ENCODE results near the gene RINT1. TPM values are rescaled to one million over a fixed set of nuclear protein-coding genes. Genes with fewer than 3 reads are reported as not detected.
"Not testable (repeated sequence)": the region's sequence is repeated elsewhere in the genome, so short reads cannot be mapped to it uniquely, and the experiment has no call there.

RINT1 gene
- total and polyA plus RNA-seq, 2 experiments from 2014 or later = 12.6 to 24.1 TPM

- Histone ChIP-seq H3K9me3 (ENCODE audit: low read depth) (no peaks in the 10 kb centered on the region), H3K4me3 (no peak overlapping the region), H3K4me1 (ENCODE audit: insufficient read depth) (peaks cover 9% of the 10 kb centered on the region; the same call in 1 of the 2 replicates), H3K9ac (no peak overlapping the region), H3K27ac (no peak overlapping the region), H2AFZ (no peak overlapping the region), H4K20me1 (ENCODE audit: insufficient read depth) (no peaks in the 10 kb centered on the region), H3K27me3 (replicated peaks; ENCODE audit: insufficient read depth) (no peaks in the 10 kb centered on the region), H3K79me2 (ENCODE audit: insufficient read depth) (peaks cover 13% of the 10 kb centered on the region), H3K36me3 (ENCODE audit: low read depth) (no peaks in the 10 kb centered on the region), H3K4me2 (ENCODE audit: unreplicated experiment) (no peak overlapping the region), H3K9me2 (ENCODE audit: insufficient read depth) (no peaks in the 10 kb centered on the region), H3F3A (ENCODE audit: insufficient read depth) (peaks cover 16% of the 10 kb centered on the region)
- 41 to 60% methylated on average over 4 of the region's 4 CpGs for WGBS, 2 experiments (ENCODE audit: low coverage in 1 of 2, low lambda C conversion rate in 2 of 2, missing lambda C conversion rate in 2 of 2)
- in situ Hi-C loops (cut with MboI) = no loop called here
- DNase-seq = no peak
- TF ChIP-seq EZH2phosphoT487 (IDR thresholded peaks at IDR 0.05; ENCODE audit: insufficient read depth, low read depth) = no peak
- TF ChIP-seq EZH2 (IDR thresholded peaks at IDR 0.05; ENCODE audit: insufficient read depth, poor library complexity, severe bottlenecking) = no peak
Observed at GRCh38 chr7:105524840-105525239, 7.2 kb upstream of the RINT1 start.

- H3K36me3 ChIP-seq (ENCODE audit: low read depth); in situ Hi-C loops (cut with MboI); H4K20me1 ChIP-seq (ENCODE audit: insufficient read depth); H3K79me2 ChIP-seq (ENCODE audit: insufficient read depth); H3K9me2 ChIP-seq (ENCODE audit: insufficient read depth); H3K9me3 ChIP-seq (ENCODE audit: low read depth); H3K4me1 ChIP-seq (ENCODE audit: insufficient read depth); H2AFZ ChIP-seq; H3F3A ChIP-seq (ENCODE audit: insufficient read depth); H3K4me2 ChIP-seq (ENCODE audit: unreplicated experiment); H3K9ac ChIP-seq; DNase-seq; H3K27ac ChIP-seq; H3K27me3 ChIP-seq (replicated peaks; ENCODE audit: insufficient read depth); H3K4me3 ChIP-seq: not testable (repeated sequence)
- 96 to 98% methylated on average over 5 of the region's 5 CpGs for WGBS, 2 experiments (ENCODE audit: low coverage in 1 of 2, low lambda C conversion rate in 2 of 2, missing lambda C conversion rate in 2 of 2)
Observed at GRCh38 chr7:105527737-105528136, 4.3 kb upstream of the RINT1 start.

GRCh38 chr7:105530126-105530525 lies 1.9 kb upstream of the RINT1 start:
- 0 out of 2 replicates have a peak, but pooled peaks cover 3% of the 10 kb centered on the region for H3K36me3 ChIP-seq (ENCODE audit: low read depth)
- H3K4me2 ChIP-seq (ENCODE audit: unreplicated experiment) = no peak overlapping the region
- no peak overlapping the region for H3K27ac ChIP-seq
- 86 to 91% methylated on average over 10 of the region's 10 CpGs for WGBS, 2 experiments (ENCODE audit: low coverage in 1 of 2, low lambda C conversion rate in 2 of 2, missing lambda C conversion rate in 2 of 2)
- no peak for DNase-seq
- H3K9me2 ChIP-seq (ENCODE audit: insufficient read depth) = no peaks in the 10 kb centered on the region
- in situ Hi-C loops (cut with MboI) = no loop called here
- TF ChIP-seq EZH2 (IDR thresholded peaks at IDR 0.05; ENCODE audit: insufficient read depth, poor library complexity, severe bottlenecking) = no peak
- TF ChIP-seq EZH2phosphoT487 (IDR thresholded peaks at IDR 0.05; ENCODE audit: insufficient read depth, low read depth) = no peak
- H2AFZ ChIP-seq = no peak overlapping the region
- no peak overlapping the region for H3K9ac ChIP-seq
- H3K4me3 ChIP-seq = no peak overlapping the region
- no peaks in the 10 kb centered on the region for H3F3A ChIP-seq (ENCODE audit: insufficient read depth)
- peaks cover 12% of the 10 kb centered on the region; the same call in 1 of the 2 replicates for H3K4me1 ChIP-seq (ENCODE audit: insufficient read depth)
- no peaks in the 10 kb centered on the region for H4K20me1 ChIP-seq (ENCODE audit: insufficient read depth)
- no peaks in the 10 kb centered on the region for H3K9me3 ChIP-seq (ENCODE audit: low read depth)
- H3K27me3 ChIP-seq (replicated peaks; ENCODE audit: insufficient read depth) = no peaks in the 10 kb centered on the region
- H3K79me2 ChIP-seq (ENCODE audit: insufficient read depth) = peaks cover 31% of the 10 kb centered on the region

- Histone ChIP-seq H3K4me3 (no peak overlapping the region), H3K4me2 (ENCODE audit: unreplicated experiment) (no peak overlapping the region), H3K27ac (no peak overlapping the region), H2AFZ (no peak overlapping the region), H3K27me3 (replicated peaks; ENCODE audit: insufficient read depth) (no peaks in the 10 kb centered on the region), H3K9ac (no peak overlapping the region), H3K36me3 (ENCODE audit: low read depth) (0 out of 2 replicates have a peak, but pooled peaks cover 4% of the 10 kb centered on the region), H3K4me1 (ENCODE audit: insufficient read depth) (peaks cover 12% of the 10 kb centered on the region; the same call in 1 of the 2 replicates), H4K20me1 (ENCODE audit: insufficient read depth) (no peaks in the 10 kb centered on the region), H3F3A (ENCODE audit: insufficient read depth) (no peaks in the 10 kb centered on the region), H3K9me3 (ENCODE audit: low read depth) (no peaks in the 10 kb centered on the region), H3K79me2 (ENCODE audit: insufficient read depth) (peaks cover 35% of the 10 kb centered on the region), H3K9me2 (ENCODE audit: insufficient read depth) (no peaks in the 10 kb centered on the region)
- in situ Hi-C loops (cut with MboI) = no loop called here
- 97 to 99% methylated on average over 20 of the region's 20 CpGs for WGBS, 2 experiments (ENCODE audit: low coverage in 1 of 2, low lambda C conversion rate in 2 of 2, missing lambda C conversion rate in 2 of 2)
- DNase-seq = no peak
- no peak for TF ChIP-seq EZH2phosphoT487 (IDR thresholded peaks at IDR 0.05; ENCODE audit: insufficient read depth, low read depth)
- TF ChIP-seq EZH2 (IDR thresholded peaks at IDR 0.05; ENCODE audit: insufficient read depth, poor library complexity, severe bottlenecking) = no peak
Observed at GRCh38 chr7:105530546-105530945, 1.5 kb upstream of the RINT1 start.
